OCI-LY1 (cell line): ENCODE data around the gene FAM9C.
"Not testable (repeated sequence)": the region's sequence is repeated elsewhere in the genome, so short reads cannot be mapped to it uniquely, and the experiment has no call there.

Experiments
- H2AFZ ChIP-seq: fragments of 200-600 bp; sonication (generic), shearing (Covaris generic); 2 replicates; pipeline ENCODE4 v1.6.0; 2014; ENCODE audit warnings: antibody characterized with exemption, mild to moderate bottlenecking, low read length
- H3F3A ChIP-seq: fragments of 200-600 bp; sonication (generic), shearing (Covaris generic); 2 replicates; pipeline ENCODE4 v1.6.0; 2014; ENCODE audit warnings: mild to moderate bottlenecking, antibody characterized with exemption, low read length, moderate library complexity; ENCODE audit not compliant: insufficient read depth
- H3K27ac ChIP-seq: fragments of 200-600 bp; sonication (generic); 2 replicates; pipeline ENCODE4 v1.5.1; 2014; ENCODE audit warnings: low read length, mixed run types, mild to moderate bottlenecking, low read depth; ENCODE audit not compliant: poor library complexity, severe bottlenecking
- H3K27me3 ChIP-seq: fragments of 200-600 bp; sonication (generic); 2 replicates; pipeline ENCODE4 v1.6.0; 2014; ENCODE audit warnings: antibody characterized with exemption, mild to moderate bottlenecking, low read length, moderate library complexity; ENCODE audit not compliant: insufficient read depth
- H3K36me3 ChIP-seq: fragments of 200-600 bp; sonication (generic); 2 replicates; pipeline ENCODE4 v1.6.1; 2014; ENCODE audit warnings: mild to moderate bottlenecking, antibody characterized with exemption, low read length, moderate library complexity, mixed read lengths; ENCODE audit not compliant: insufficient read depth
- H3K4me1 ChIP-seq: fragments of 200-600 bp; sonication (generic); 2 replicates; pipeline ENCODE4 v1.5.1; 2014; ENCODE audit warnings: mild to moderate bottlenecking, low read length, moderate library complexity; ENCODE audit not compliant: insufficient read depth, severe bottlenecking
- H3K4me2 ChIP-seq: fragments of 200-600 bp; sonication (generic), shearing (Covaris generic); 2 replicates; pipeline ENCODE4 v1.6.1; 2014; ENCODE audit warnings: low read length
- H3K4me3 ChIP-seq: fragments of 200-600 bp; sonication (generic); 2 replicates; pipeline ENCODE4 v1.5.1; 2014; ENCODE audit warnings: low read length, low read depth, mild to moderate bottlenecking, mixed read lengths; ENCODE audit not compliant: poor library complexity, severe bottlenecking
- H3K79me2 ChIP-seq: fragments of 200-600 bp; shearing (Covaris generic); 2 replicates; pipeline ENCODE4 v1.6.1; 2016; ENCODE audit warnings: mixed run types, low read length, mixed read lengths; ENCODE audit not compliant: insufficient read depth
- H3K9ac ChIP-seq: fragments of 200-600 bp; sonication (generic), shearing (Covaris generic); 2 replicates; pipeline ENCODE4 v1.6.1; 2014; ENCODE audit warnings: mild to moderate bottlenecking, low read length, mixed read lengths
- H3K9me2 ChIP-seq: fragments of 200-600 bp; sonication (generic), shearing (Covaris generic); 2 replicates; pipeline ENCODE4 v1.6.1; 2014; ENCODE audit warnings: low read depth, mild to moderate bottlenecking, low read length, mixed read lengths
- H3K9me3 ChIP-seq: fragments of 200-600 bp; shearing (Covaris generic); 2 replicates; pipeline ENCODE4 v1.6.1; 2014; ENCODE audit warnings: low read length, mixed read lengths
- H4K20me1 ChIP-seq: fragments of 200-600 bp; sonication (generic), shearing (Covaris generic); 2 replicates; pipeline ENCODE4 v1.6.0; 2016; ENCODE audit warnings: mild to moderate bottlenecking, low read length; ENCODE audit not compliant: insufficient read depth
- CTCF ChIP-seq: fragments of 200-600 bp; sonication (generic), shearing (Covaris generic); IDR thresholded peaks from 2 replicates; pipeline ENCODE4 v1.5.1; 2017; ENCODE audit warnings: mild to moderate bottlenecking, antibody characterized with exemption, low read length, moderate library complexity, mixed read lengths
- EZH2 ChIP-seq: fragments of 200-600 bp; sonication (generic), shearing (Covaris generic); IDR thresholded peaks from 2 replicates; pipeline ENCODE4 v1.8.0; 2017; ENCODE audit warnings: borderline replicate concordance, mixed run types, mild to moderate bottlenecking, antibody characterized with exemption, low read length, moderate library complexity, mixed read lengths

Gene FAM9C

GRCh38 chrX:13086076-13086475, 41.7 kb upstream of the FAM9C start:
- Histone ChIP-seq H3K9me3 (no peaks in the 10 kb centered on the region), H3F3A (no peaks in the 10 kb centered on the region), H3K9me2 (no peaks in the 10 kb centered on the region), H3K27ac (peak overlapping the region; percentile 99), H3K36me3 (no peaks in the 10 kb centered on the region), H3K4me2 (peak overlapping the region; percentile 75), H3K27me3 (no peaks in the 10 kb centered on the region), H3K4me3 (peak overlapping the region; percentile 62), H2AFZ (no peak overlapping the region), H3K4me1 (peaks cover 100% of the 10 kb centered on the region), H3K79me2 (no peaks in the 10 kb centered on the region), H4K20me1 (no peaks in the 10 kb centered on the region), H3K9ac (peak overlapping the region; percentile 81)
- no peak for TF ChIP-seq CTCF
- TF ChIP-seq EZH2, result no peak

GRCh38 chrX:13085526-13085925, 41.1 kb upstream of the FAM9C start:
- H3K9me3 ChIP-seq, result no peaks in the 10 kb centered on the region
- H3K4me3 ChIP-seq, result peak overlapping the region; percentile 62
- H3K9ac ChIP-seq, result peak overlapping the region; percentile 81
- H3K4me2 ChIP-seq, result peak overlapping the region; percentile 75
- no peaks in the 10 kb centered on the region for H3K9me2 ChIP-seq
- H2AFZ ChIP-seq, result no peak overlapping the region
- H3K79me2 ChIP-seq, result no peaks in the 10 kb centered on the region
- H3F3A ChIP-seq, result no peaks in the 10 kb centered on the region
- no peaks in the 10 kb centered on the region for H3K27me3 ChIP-seq
- no peaks in the 10 kb centered on the region for H3K36me3 ChIP-seq
- H3K4me1 ChIP-seq, result peaks cover 100% of the 10 kb centered on the region
- TF ChIP-seq EZH2, result no peak
- no peak for TF ChIP-seq CTCF
- H4K20me1 ChIP-seq, result no peaks in the 10 kb centered on the region
- H3K27ac ChIP-seq, result peak overlapping the region; percentile 99

GRCh38 chrX:13084611-13085010, 40.2 kb upstream of the FAM9C start:
- TF ChIP-seq CTCF, result no peak
- TF ChIP-seq EZH2, result no peak

GRCh38 chrX:13083755-13084326, 39.4 kb upstream of the FAM9C start:
- not testable (repeated sequence) for H3K36me3 ChIP-seq, H3F3A ChIP-seq, H3K79me2 ChIP-seq, H3K9me3 ChIP-seq, H3K9me2 ChIP-seq, H2AFZ ChIP-seq, H4K20me1 ChIP-seq, H3K27me3 ChIP-seq
- H3K27ac ChIP-seq, result peak overlapping the region; percentile 99
- H3K4me2 ChIP-seq, result peak overlapping the region; percentile 44; the same call in 1 of the 2 replicates
- peak overlapping the region; percentile 81 for H3K9ac ChIP-seq
- peak overlapping the region; percentile 4 for H3K4me3 ChIP-seq
- H3K4me1 ChIP-seq, result peaks cover 100% of the 10 kb centered on the region

More at GRCh38 chrX:13084611-13085010, 40.2 kb upstream of the FAM9C start:
- Histone ChIP-seq H2AFZ (no peak overlapping the region), H3K9ac (peak overlapping the region; percentile 81), H4K20me1 (no peaks in the 10 kb centered on the region), H3K4me2 (peak overlapping the region; percentile 7; the same call in 1 of the 2 replicates), H3K36me3 (no peaks in the 10 kb centered on the region), H3F3A (no peaks in the 10 kb centered on the region), H3K9me3 (no peaks in the 10 kb centered on the region), H3K4me3 (peak overlapping the region; percentile 4), H3K4me1 (peaks cover 100% of the 10 kb centered on the region), H3K9me2 (no peaks in the 10 kb centered on the region), H3K79me2 (no peaks in the 10 kb centered on the region), H3K27ac (peak overlapping the region; percentile 99), H3K27me3 (no peaks in the 10 kb centered on the region)
